Activated CD4-positive, CD25-positive, alpha-beta regulatory T cell treated with anti-CD3 and anti-CD28 coated beads, Interleukin-2, amount 50 U/mL, for 72 hours (primary cell): ENCODE measurements around the gene MKLN1.
"Not testable (repeated sequence)": the region's sequence is repeated elsewhere in the genome, so short reads cannot be mapped to it uniquely, and the experiment has no call there.

Experiments used
- DNase-seq: peaks from one replicate; pipeline ENCODE4 v3.0.0; 2021

The MKLN1 gene

GRCh38 chr7:131503639-131504038 is 176.0 kb downstream of the MKLN1 start:
- DNase-seq, result no peak

- no peak for DNase-seq
Observed at GRCh38 chr7:131504157-131504899, 176.7 kb downstream of the MKLN1 start.

GRCh38 chr7:131505037-131505620 is 177.5 kb downstream of the MKLN1 start:
- not testable (repeated sequence) for DNase-seq

GRCh38 chr7:131505636-131506557 is 178.2 kb downstream of the MKLN1 start:
- DNase-seq, result no peak

GRCh38 chr7:131506597-131506996 is 178.9 kb downstream of the MKLN1 start:
- DNase-seq, result no peak

- peak; percentile 84 for DNase-seq
Observed at GRCh38 chr7:131507592-131508331, 180.1 kb downstream of the MKLN1 start.

- DNase-seq, result no peak
Observed at GRCh38 chr7:131508754-131509486, 181.2 kb downstream of the MKLN1 start.

GRCh38 chr7:131509781-131510180 is 182.1 kb downstream of the MKLN1 start:
- DNase-seq, result no peak

GRCh38 chr7:131511071-131511470 is 183.4 kb downstream of the MKLN1 start:
- DNase-seq, result no peak

GRCh38 chr7:131511774-131512535 is 184.3 kb downstream of the MKLN1 start:
- DNase-seq, result no peak

GRCh38 chr7:131513245-131514061 is 185.8 kb downstream of the MKLN1 start:
- DNase-seq, result peak; percentile 84

- DNase-seq, result not testable (repeated sequence)
Observed at GRCh38 chr7:131515471-131515870, 187.8 kb downstream of the MKLN1 start.

GRCh38 chr7:131517218-131517923 is 189.7 kb downstream of the MKLN1 start:
- no peak for DNase-seq

- no peak for DNase-seq
Observed at GRCh38 chr7:131518626-131519025, 190.9 kb downstream of the MKLN1 start.

GRCh38 chr7:131521651-131522163 is 194.0 kb downstream of the MKLN1 start:
- DNase-seq, result no peak

- no peak for DNase-seq
Observed at GRCh38 chr7:131522325-131522930, 194.8 kb downstream of the MKLN1 start.

GRCh38 chr7:131524115-131524514 is 196.4 kb downstream of the MKLN1 start:
- no peak for DNase-seq

GRCh38 chr7:131524703-131525102 is 197.0 kb downstream of the MKLN1 start:
- DNase-seq, result no peak

- no peak for DNase-seq
Observed at GRCh38 chr7:131525820-131526219, 198.1 kb downstream of the MKLN1 start.
